BLaER1 (cell line): ENCODE measurements around the gene SETD4.
A peak's percentile ranks its signal among the peaks of the same experiment; 100 is the strongest.

ENCODE experiments used
- H3K27ac ChIP-seq: shearing (Covaris generic); formaldehyde crosslinking; 2 replicates; pipeline ENCODE4 v1.8.1; 2022
- H3K27me3 ChIP-seq: shearing (Covaris generic); formaldehyde crosslinking; 2 replicates; pipeline ENCODE4 v1.8.1; 2022
- H3K36me3 ChIP-seq: shearing (Covaris generic); formaldehyde crosslinking; 2 replicates; pipeline ENCODE4 v1.8.1; 2022
- H3K4me1 ChIP-seq: shearing (Covaris generic); formaldehyde crosslinking; 2 replicates; pipeline ENCODE4 v1.8.1; 2022
- H3K4me2 ChIP-seq: shearing (Covaris generic); formaldehyde crosslinking; 2 replicates; pipeline ENCODE4 v1.8.1; 2022
- H3K4me3 ChIP-seq: shearing (Covaris generic); formaldehyde crosslinking; 2 replicates; pipeline ENCODE4 v1.8.1; 2022
- H3K9ac ChIP-seq: shearing (Covaris generic); formaldehyde crosslinking; 2 replicates; pipeline ENCODE4 v1.8.1; 2022
- H3K9me3 ChIP-seq: shearing (Covaris generic); formaldehyde crosslinking; 2 replicates; pipeline ENCODE4 v1.8.1; 2022
- H4K20me1 ChIP-seq: shearing (Covaris generic); formaldehyde crosslinking; 2 replicates; pipeline ENCODE4 v1.8.1; 2022
- Cebpa-rat ChIP-seq: shearing (Covaris generic); IDR thresholded peaks from 2 replicates; pipeline ENCODE4 v1.8.1; 2022

The SETD4 gene

DNA sequence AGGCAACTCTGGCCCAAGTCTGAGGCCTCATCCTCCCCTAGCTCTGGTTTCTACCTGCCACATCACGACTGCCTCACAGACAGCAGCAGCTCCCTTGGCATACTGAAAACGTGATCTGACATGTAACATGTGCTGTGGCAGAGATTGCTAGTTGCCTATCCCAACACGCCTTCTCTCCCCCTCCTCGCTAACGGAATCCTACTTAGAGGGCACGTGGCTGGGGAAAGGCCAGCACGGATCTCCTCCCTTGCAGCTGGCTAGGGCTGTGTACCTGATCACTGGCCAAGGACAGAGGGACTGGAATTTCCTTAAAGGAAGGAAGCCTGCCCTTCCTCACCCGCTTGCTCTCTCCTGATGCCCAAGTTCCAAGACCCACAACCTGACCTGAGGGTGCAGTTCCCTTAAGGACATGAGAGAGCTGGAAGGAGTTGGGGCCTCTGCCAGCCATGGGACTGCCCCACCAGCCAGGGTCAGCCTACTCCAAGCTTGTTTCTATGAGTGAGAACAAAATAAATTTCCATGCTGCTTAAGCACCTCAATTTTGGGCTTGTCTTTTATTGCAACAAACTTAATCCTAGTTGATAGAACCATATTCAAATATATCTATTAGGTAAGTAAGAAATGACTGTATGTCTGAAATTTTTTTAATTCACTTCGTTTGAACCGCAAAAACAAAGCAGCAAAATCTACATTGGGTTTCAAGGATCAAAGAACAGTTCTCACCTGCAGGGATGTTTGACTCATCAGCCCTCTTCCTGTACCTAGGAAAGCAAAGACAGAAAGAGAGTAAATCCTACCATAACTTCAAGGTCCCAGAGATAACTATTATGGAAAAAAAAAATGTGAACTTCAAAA is 7.2 kb downstream of the SETD4 start:
- Histone ChIP-seq H3K9me3 (no peaks in the 10 kb centered on the region), H3K9ac (no peak overlapping the region), H4K20me1 (0 out of 2 replicates have a peak, but pooled peaks cover 8% of the 10 kb centered on the region), H3K36me3 (peaks cover 97% of the 10 kb centered on the region), H3K4me3 (no peak overlapping the region), H3K27me3 (no peaks in the 10 kb centered on the region), H3K4me1 (peaks cover 3% of the 10 kb centered on the region), H3K4me2 (no peak overlapping the region), H3K27ac (no peak overlapping the region)
- TF ChIP-seq Cebpa-rat = no peak

DNA sequence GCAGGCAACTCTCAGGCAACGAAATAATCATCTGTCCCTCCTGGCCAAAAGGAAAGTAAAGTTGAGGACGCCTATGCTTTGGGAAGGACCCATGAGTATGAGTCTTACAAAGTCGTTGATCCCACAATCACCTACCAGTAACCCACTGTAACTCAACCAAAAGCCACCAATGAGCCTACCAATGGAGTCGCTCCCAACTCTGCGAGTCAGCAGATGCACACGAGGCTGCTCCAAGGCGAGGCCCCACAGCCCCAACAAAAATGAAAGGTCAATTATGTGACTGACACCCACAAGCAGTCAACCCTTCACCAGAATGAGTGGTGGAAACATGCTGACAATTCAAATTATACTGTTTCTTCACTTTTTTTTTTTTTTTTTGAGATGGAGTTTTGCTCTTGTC is 12.0 kb downstream of the SETD4 start:
- Histone ChIP-seq H3K36me3 (peaks cover 93% of the 10 kb centered on the region), H3K4me2 (no peak overlapping the region), H4K20me1 (0 out of 2 replicates have a peak, but pooled peaks cover 14% of the 10 kb centered on the region), H3K4me3 (no peak overlapping the region), H3K27me3 (no peaks in the 10 kb centered on the region), H3K4me1 (0 out of 2 replicates have a peak, but pooled peaks cover 8% of the 10 kb centered on the region), H3K9me3 (no peaks in the 10 kb centered on the region), H3K27ac (no peak overlapping the region), H3K9ac (no peak overlapping the region)
- TF ChIP-seq Cebpa-rat = no peak

DNA sequence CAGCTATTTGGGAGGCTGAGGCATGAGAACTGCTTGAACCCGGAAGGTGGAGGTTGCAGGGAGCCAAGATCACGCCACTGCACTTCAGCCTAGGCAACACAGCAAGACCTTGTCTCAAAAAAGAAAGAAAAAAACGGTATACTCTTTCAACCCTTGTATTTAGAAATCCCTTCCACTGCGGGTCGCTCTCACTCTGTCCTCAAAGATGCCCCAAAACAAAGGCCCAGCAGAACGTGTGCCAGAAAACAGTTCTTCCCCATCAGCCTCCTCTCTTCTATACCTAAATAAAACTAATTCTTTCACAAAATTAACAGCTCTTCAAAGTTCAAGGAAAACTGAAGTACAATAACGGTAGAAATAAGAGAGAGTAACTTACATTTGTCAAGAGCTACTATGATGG is 13.2 kb downstream of the SETD4 start:
- no peak overlapping the region for H3K27ac ChIP-seq
- 0 out of 2 replicates have a peak, but pooled peaks cover 8% of the 10 kb centered on the region for H3K4me1 ChIP-seq
- no peak overlapping the region for H3K4me2 ChIP-seq
- no peaks in the 10 kb centered on the region for H3K27me3 ChIP-seq
- no peak overlapping the region for H3K9ac ChIP-seq
- peaks cover 92% of the 10 kb centered on the region for H3K36me3 ChIP-seq
- H3K4me3 ChIP-seq = no peak overlapping the region
- TF ChIP-seq Cebpa-rat = no peak
- H4K20me1 ChIP-seq = peaks cover 13% of the 10 kb centered on the region; the same call in 1 of the 2 replicates
- H3K9me3 ChIP-seq = no peaks in the 10 kb centered on the region

DNA sequence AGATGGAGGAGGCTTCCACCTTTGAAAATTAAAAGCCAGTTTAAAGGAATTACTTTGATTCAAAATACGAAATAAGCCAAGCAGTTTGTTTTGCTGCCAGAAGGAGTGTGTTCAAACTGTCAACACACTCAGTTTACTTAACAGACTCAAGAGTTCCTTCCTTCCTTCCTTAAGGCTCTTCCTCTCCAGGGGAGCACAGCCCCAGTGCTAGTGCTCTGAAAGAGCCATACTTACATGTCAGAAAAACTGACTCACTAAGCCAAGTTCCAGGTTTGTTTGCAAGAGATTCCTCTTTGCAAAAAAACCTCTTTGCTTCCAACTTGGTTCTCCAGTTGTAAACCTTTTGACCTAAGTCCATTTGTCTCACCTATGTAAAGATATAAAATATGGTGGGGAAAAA is 14.3 kb downstream of the SETD4 start:
- no peak for TF ChIP-seq Cebpa-rat
- Histone ChIP-seq H3K36me3 (peaks cover 95% of the 10 kb centered on the region), H3K27me3 (no peaks in the 10 kb centered on the region), H3K27ac (no peak overlapping the region), H3K4me2 (peak overlapping the region; percentile 13), H3K4me1 (0 out of 2 replicates have a peak, but pooled peaks cover 8% of the 10 kb centered on the region), H4K20me1 (peaks cover 13% of the 10 kb centered on the region; the same call in 1 of the 2 replicates), H3K9ac (0 out of 2 replicates have a peak overlapping the region, but pooled peaks have one; percentile 35), H3K4me3 (no peak overlapping the region), H3K9me3 (no peaks in the 10 kb centered on the region)

DNA sequence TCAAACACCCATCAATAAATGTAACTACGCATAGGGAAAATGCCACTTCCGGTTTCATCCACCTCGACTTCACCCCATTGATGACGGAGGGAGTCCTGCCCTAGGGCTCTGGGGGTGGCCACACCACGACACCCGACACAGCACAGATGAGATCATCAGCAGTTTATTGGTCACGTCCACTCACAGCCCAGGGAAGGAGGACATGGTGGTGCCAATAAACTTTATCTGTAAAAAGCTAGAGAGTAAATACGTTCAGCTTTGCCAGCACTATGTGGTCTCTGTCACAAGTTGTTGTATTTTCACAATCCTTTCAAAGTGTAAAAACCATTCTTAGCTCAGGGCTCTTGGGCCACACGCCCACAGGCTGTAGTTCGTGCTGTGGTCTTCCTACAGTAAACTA is 16.3 kb downstream of the SETD4 start:
- Histone ChIP-seq H3K27ac (no peak overlapping the region), H3K4me2 (no peak overlapping the region), H4K20me1 (peaks cover 13% of the 10 kb centered on the region; the same call in 1 of the 2 replicates), H3K36me3 (peaks cover 93% of the 10 kb centered on the region), H3K4me3 (no peak overlapping the region), H3K27me3 (no peaks in the 10 kb centered on the region), H3K9me3 (no peaks in the 10 kb centered on the region), H3K4me1 (0 out of 2 replicates have a peak, but pooled peaks cover 8% of the 10 kb centered on the region), H3K9ac (no peak overlapping the region)
- TF ChIP-seq Cebpa-rat = no peak

DNA sequence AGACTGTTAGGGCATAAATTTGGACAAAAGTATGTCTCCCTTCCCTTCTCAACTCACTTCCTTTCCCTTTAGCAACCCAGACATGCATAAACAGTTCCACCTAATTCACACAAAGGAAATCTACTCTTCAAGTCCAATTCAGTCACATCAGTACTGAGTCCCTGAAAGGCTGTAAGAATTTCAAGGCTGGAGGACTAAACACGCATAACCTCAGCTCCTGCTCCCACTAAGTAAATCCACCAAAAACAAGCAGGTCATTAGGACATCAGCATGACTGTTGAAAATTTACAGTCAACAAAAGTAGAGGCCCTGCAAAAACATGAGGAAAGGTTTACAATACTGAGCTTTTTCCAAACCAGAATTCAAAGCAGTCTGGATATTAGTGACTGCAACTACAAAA is 18.4 kb downstream of the SETD4 start:
- Histone ChIP-seq H4K20me1 (peaks cover 13% of the 10 kb centered on the region; the same call in 1 of the 2 replicates), H3K9ac (no peak overlapping the region), H3K27ac (no peak overlapping the region), H3K36me3 (peaks cover 97% of the 10 kb centered on the region), H3K4me1 (0 out of 2 replicates have a peak, but pooled peaks cover 8% of the 10 kb centered on the region), H3K27me3 (no peaks in the 10 kb centered on the region), H3K4me2 (no peak overlapping the region), H3K9me3 (no peaks in the 10 kb centered on the region), H3K4me3 (no peak overlapping the region)
- TF ChIP-seq Cebpa-rat = no peak

DNA sequence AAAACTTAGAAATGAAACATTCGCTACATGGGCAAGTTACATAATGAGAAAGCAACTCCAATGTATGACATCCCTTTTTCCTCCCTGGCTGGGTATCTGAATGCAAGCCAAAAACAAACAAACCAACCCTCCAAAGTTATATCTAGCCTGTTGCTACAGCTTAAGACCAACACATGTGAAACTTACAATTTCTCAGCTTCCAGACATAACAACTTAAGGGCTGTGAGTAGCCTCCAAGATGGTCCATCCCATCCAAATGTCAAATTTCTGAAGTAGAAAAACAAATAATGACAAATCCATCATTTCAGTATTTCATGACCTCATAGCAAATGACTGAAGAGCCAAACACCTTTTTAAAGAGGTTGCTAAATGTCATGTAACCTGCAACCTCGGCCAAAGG is 19.9 kb downstream of the SETD4 start:
- no peaks in the 10 kb centered on the region for H3K27me3 ChIP-seq
- no peak overlapping the region for H3K4me2 ChIP-seq
- no peak overlapping the region for H3K27ac ChIP-seq
- no peaks in the 10 kb centered on the region for H3K9me3 ChIP-seq
- peaks cover 9% of the 10 kb centered on the region; the same call in 1 of the 2 replicates for H4K20me1 ChIP-seq
- no peak overlapping the region for H3K4me3 ChIP-seq
- no peak overlapping the region for H3K9ac ChIP-seq
- peaks cover 97% of the 10 kb centered on the region for H3K36me3 ChIP-seq
- H3K4me1 ChIP-seq = no peaks in the 10 kb centered on the region
- TF ChIP-seq Cebpa-rat = no peak

DNA sequence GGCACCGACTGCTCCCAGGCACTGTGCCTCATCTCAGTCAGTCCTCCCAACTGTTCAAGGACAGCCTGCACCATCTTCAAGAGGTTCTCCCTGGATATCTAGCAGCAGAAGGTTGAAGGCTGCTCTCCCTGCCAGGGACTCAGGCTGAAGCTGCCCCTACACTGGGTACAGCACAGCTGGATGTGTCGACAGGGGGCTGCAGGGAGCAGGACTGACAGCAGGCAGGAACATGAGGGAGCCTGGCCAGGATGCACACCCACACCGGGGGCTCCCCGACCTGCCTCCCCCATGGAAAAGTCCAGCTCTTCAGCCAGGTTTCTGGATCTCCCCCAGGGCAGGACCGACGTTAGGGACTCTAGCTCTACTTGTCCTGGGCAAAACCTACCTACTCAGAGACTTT is 20.5 kb downstream of the SETD4 start:
- H3K9ac ChIP-seq = no peak overlapping the region

DNA sequence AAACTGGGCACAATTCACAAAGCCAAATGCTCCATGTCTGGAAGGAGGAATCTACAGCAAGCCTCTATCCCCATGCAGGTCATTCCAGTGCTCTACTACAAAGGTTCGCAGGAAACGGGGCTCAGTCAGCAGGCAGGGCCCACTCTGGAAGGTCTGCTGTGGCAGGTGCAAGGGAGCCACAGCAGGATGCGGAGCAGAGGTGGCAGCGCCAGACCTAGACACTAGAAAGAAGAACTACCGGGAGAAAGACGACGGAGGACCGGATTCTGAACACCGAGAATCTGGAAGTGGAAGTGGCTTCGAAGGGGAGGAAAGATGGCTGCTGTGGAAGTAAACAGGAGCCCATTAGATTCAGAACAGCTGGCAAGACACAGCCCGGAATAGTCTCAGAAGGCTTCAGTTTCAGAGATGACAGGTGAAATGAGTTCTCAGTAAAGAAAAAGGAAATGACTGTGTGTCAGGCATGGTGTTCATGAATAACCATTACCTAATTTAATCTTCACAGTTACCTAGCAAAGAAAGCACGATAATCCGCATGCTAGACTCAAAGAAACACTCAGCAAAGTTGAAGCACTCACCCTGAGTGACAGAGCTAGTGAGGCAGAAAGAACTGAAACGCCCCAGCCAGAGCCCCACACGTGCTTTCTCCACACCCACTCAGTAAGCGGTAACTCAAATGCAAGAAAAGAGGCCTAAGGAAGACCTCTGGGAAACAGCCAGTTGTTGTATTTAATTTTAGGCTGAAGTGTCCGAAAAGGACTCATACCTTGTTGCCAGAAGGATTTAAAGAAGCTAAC is 21.4 kb downstream of the SETD4 start:
- Histone ChIP-seq H3K4me3 (no peak overlapping the region), H3K36me3 (peaks cover 97% of the 10 kb centered on the region), H3K9me3 (no peaks in the 10 kb centered on the region), H3K4me1 (no peaks in the 10 kb centered on the region), H4K20me1 (peaks cover 6% of the 10 kb centered on the region; the same call in 1 of the 2 replicates), H3K9ac (no peak overlapping the region), H3K4me2 (no peak overlapping the region), H3K27ac (no peak overlapping the region), H3K27me3 (no peaks in the 10 kb centered on the region)
- TF ChIP-seq Cebpa-rat = no peak

More for the DNA sequence above, 20.5 kb downstream of the SETD4 start:
- Histone ChIP-seq H3K4me1 (no peaks in the 10 kb centered on the region), H3K4me2 (no peak overlapping the region), H3K9me3 (no peaks in the 10 kb centered on the region), H4K20me1 (peaks cover 6% of the 10 kb centered on the region; the same call in 1 of the 2 replicates), H3K36me3 (peaks cover 97% of the 10 kb centered on the region), H3K27ac (no peak overlapping the region), H3K27me3 (no peaks in the 10 kb centered on the region), H3K4me3 (no peak overlapping the region)
- TF ChIP-seq Cebpa-rat = no peak

DNA sequence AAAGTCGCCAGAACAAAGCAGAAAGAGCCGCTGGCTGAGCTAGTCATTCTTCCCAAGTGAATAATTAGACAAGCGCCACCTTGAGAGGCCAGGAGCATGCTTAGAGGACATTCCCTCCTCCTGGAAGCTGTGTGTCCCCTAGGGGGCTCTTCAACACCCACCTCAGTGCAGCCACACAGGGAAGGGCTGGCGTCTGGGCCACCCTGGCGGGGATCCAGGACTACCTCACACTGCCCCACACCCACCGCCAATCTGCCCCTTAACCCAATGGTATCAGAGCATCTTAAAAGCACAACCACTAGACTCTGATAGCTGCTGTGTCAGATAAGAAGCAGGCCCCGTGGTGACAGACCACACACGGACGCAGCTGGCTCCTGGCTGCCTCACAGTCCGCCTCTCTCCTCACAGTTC is 24.9 kb downstream of the SETD4 start:
- peaks cover 76% of the 10 kb centered on the region for H3K36me3 ChIP-seq

More for the DNA sequence above, 24.9 kb downstream of the SETD4 start:
- Histone ChIP-seq H3K4me1 (no peaks in the 10 kb centered on the region), H4K20me1 (no peaks in the 10 kb centered on the region), H3K4me3 (no peak overlapping the region), H3K4me2 (no peak overlapping the region), H3K9me3 (no peaks in the 10 kb centered on the region), H3K9ac (no peak overlapping the region), H3K27me3 (no peaks in the 10 kb centered on the region), H3K27ac (no peak overlapping the region)
- no peak for TF ChIP-seq Cebpa-rat
